GM12878 (cell line): Measurements from ENCODE around the gene PLCG2. TPM values are rescaled to one million over a fixed set of nuclear protein-coding genes. Genes with fewer than 3 reads are reported as not detected.

ENCODE experiments used
- ATAC-seq: fragments of 200-7000 bp; cut with Tn5 transposase; 3 replicates; pipeline ENCODE4 v1.9.1; 2020; ENCODE audit warnings: mild to moderate bottlenecking, moderate library complexity
- BruUV-seq: library from RNA; stranded (reverse); fragments of 400-500 nt; replicated peaks from 2 replicates; lab custom pipeline; 2021; lab: Mats Ljungman, UMichigan
- CTCF ChIA-PET: fragments of 300-600 bp; sonication (Branson Sonifier 250); formaldehyde crosslinking; extraction: SDS; loops from one replicate; lab custom pipeline; 2021; ENCODE audit warnings: inconsistent platforms; lab: Yijun Ruan, JAX
- POLR2A ChIA-PET: fragments of 350-600 bp; formaldehyde crosslinking; extraction: SDS; loops from one replicate; lab custom pipeline; 2021; ENCODE audit warnings: inconsistent platforms; lab: Charles Lee
- RAD21 ChIA-PET: fragments of 300-600 bp; sonication (Branson Sonifier 250); formaldehyde crosslinking; loops from one replicate; lab custom pipeline; 2023; ENCODE audit warnings: antibody characterized with exemption; ENCODE audit not compliant: unreplicated experiment; lab: Charles Lee
- SMC1A ChIA-PET: fragments of 300-600 bp; sonication (Branson Sonifier 250); formaldehyde crosslinking; loops from one replicate; lab custom pipeline; 2023; ENCODE audit not compliant: unreplicated experiment, uncharacterized antibody; lab: Charles Lee
- DNase-seq: peaks from one replicate; pipeline ENCODE4 v3.0.0-alpha.2; 2011; ENCODE audit warnings: low read depth, low spot score
- FAIRE-seq: peaks from 3 replicates; lab custom pipeline; 2011; peaks lifted over from hg19 to GRCh38; lab: Jason Lieb, UNC
- H2AFZ ChIP-seq: 2 replicates; pipeline ENCODE4 v1.6.0; 2011; ENCODE audit warnings: low read depth, low read length, control low read depth; ENCODE audit not compliant: control insufficient read depth
- H3K27ac ChIP-seq: 2 replicates; pipeline ENCODE4 v1.5.1; 2011; ENCODE audit warnings: control low read depth; ENCODE audit not compliant: control insufficient read depth, insufficient read depth
- H3K27me3 ChIP-seq, 2 experiments: replicated peaks in 1 of 2; 2 replicates each; pipeline versions ENCODE4 v1.6.0 to v1.6.1; 2011; ENCODE audit warnings: low read length in 1 of 2; ENCODE audit not compliant: control insufficient read depth in 2 of 2, insufficient read depth in 2 of 2
- H3K36me3 ChIP-seq, 2 experiments: 2 replicates each; pipeline ENCODE4 v1.5.1; 2011; ENCODE audit warnings: low read length in 1 of 2; ENCODE audit not compliant: control insufficient read depth in 2 of 2, insufficient read depth in 2 of 2
- H3K4me1 ChIP-seq: 2 replicates; pipeline ENCODE4 v1.6.1; 2011; ENCODE audit warnings: mild to moderate bottlenecking, low read length, moderate library complexity, mixed read lengths; ENCODE audit not compliant: control insufficient read depth, insufficient read depth
- H3K4me2 ChIP-seq: 2 replicates; pipeline ENCODE4 v1.6.0; 2011; ENCODE audit warnings: control low read depth; ENCODE audit not compliant: control insufficient read depth, insufficient read depth
- H3K4me3 ChIP-seq: fragments of 200-600 bp; sonication (generic); 2 replicates; pipeline ENCODE4 v1.5.1; 2016
- H3K79me2 ChIP-seq: 2 replicates; pipeline ENCODE4 v1.6.0; 2011; ENCODE audit warnings: low read length; ENCODE audit not compliant: control insufficient read depth, insufficient read depth
- H3K9ac ChIP-seq: 2 replicates; pipeline ENCODE4 v1.8.0; 2011; ENCODE audit warnings: low read length, control low read depth, mixed read lengths; ENCODE audit not compliant: control insufficient read depth, insufficient read depth
- H3K9me3 ChIP-seq: replicated peaks from 3 replicates; pipeline ENCODE4 v1.5.1; 2011; ENCODE audit warnings: mild to moderate bottlenecking, low read length; ENCODE audit not compliant: control insufficient read depth, insufficient read depth
- H4K20me1 ChIP-seq: 2 replicates; pipeline ENCODE4 v1.6.0; 2011; ENCODE audit not compliant: control insufficient read depth, insufficient read depth
- BCL3 ChIP-seq: IDR thresholded peaks from 2 replicates; pipeline ENCODE4 v1.6.1; 2011; ENCODE audit warnings: borderline replicate concordance, low read depth, mild to moderate bottlenecking, moderate library complexity, low read length; ENCODE audit not compliant: insufficient read depth, poor library complexity, severe bottlenecking
- CTCF ChIP-seq, 3 experiments: IDR thresholded peaks in 2 of 3; conservative IDR thresholded peaks in 1 of 3; 2 replicates each; pipeline ENCODE4 v1.5.1; 2011; ENCODE audit warnings: low read depth in 3 of 3, low read length in 3 of 3, mild to moderate bottlenecking in 3 of 3, control low read depth in 2 of 3, moderate library complexity in 2 of 3, inconsistent platforms in 1 of 3, mixed read lengths in 1 of 3; ENCODE audit not compliant: control insufficient read depth in 2 of 3, insufficient read depth in 1 of 3; ENCODE audit errors: extremely low read depth in 1 of 3
- E2F4 ChIP-seq: IDR thresholded peaks from 2 replicates; pipeline ENCODE4 v1.6.1; 2012; ENCODE audit warnings: low read depth, low read length, improper control_type of control experiment
- HCFC1 ChIP-seq: fragments of 150-350 bp; IDR thresholded peaks from 2 replicates; pipeline ENCODE4 v1.6.1; 2014; ENCODE audit warnings: low read length
- HDGF ChIP-seq: fragments of 450-650 bp; IDR thresholded peaks from 2 replicates; pipeline ENCODE4 v1.6.1; 2016; ENCODE audit warnings: antibody characterized with exemption
- IRF5 ChIP-seq: fragments of 450-650 bp; IDR thresholded peaks from 2 replicates; pipeline ENCODE4 v1.6.1; 2017; ENCODE audit warnings: borderline replicate concordance
- MAX ChIP-seq: IDR thresholded peaks from 2 replicates; pipeline ENCODE4 v1.6.1; 2012; ENCODE audit warnings: low read depth, low read length, improper control_type of control experiment
- PBX3 ChIP-seq: IDR thresholded peaks from 2 replicates; pipeline ENCODE4 v1.6.1; 2011; ENCODE audit warnings: mild to moderate bottlenecking, low read depth, low read length, moderate library complexity; ENCODE audit not compliant: insufficient replicate concordance
- POLR2A ChIP-seq: IDR thresholded peaks from 2 replicates; pipeline ENCODE4 v1.6.1; 2011; ENCODE audit warnings: low read depth, mild to moderate bottlenecking, low read length
- STAT1 ChIP-seq: fragments of 450-650 bp; conservative IDR thresholded peaks from 2 replicates; pipeline ENCODE4 v1.6.1; 2014; ENCODE audit warnings: antibody characterized with exemption, mild to moderate bottlenecking
- STAT3 ChIP-seq: IDR thresholded peaks from 2 replicates; pipeline ENCODE4 v1.6.1; 2011; ENCODE audit warnings: low read depth, low read length, improper control_type of control experiment
- WGBS: methylation state at CpG from one replicate; pipeline ENCODE4 v1.1.6; 2016; ENCODE audit warnings: low lambda C conversion rate; ENCODE audit not compliant: insufficient replicate concordance, insufficient coverage; ENCODE audit errors: missing lambda C conversion rate; 5-methylcytosine and 5-hydroxymethylcytosine counted together
- in situ Hi-C: fragments of 300-500 bp; cut with MboI; formaldehyde crosslinking; loops from 9 replicates; pipeline ENCODE4 v1.14.3; 2018; ENCODE audit warnings: mixed read lengths
- intact Hi-C: fragments of 100-400 bp; cut with micrococcal nuclease; formaldehyde crosslinking; loops from one replicate; pipeline ENCODE4 v1.14.2; 2022; ENCODE audit not compliant: unreplicated experiment
- polyA plus RNA-seq, 11 experiments: library from polyadenylated mRNA; depleted of rRNA in 4 of 11; unstranded in 6 of 11; stranded (reverse) in 5 of 11; fragments of >200 nt; fragmentation: Nextera tagmentation in 4 of 11; fragmentation: Illumina TruSeq in 1 of 11; extraction: Ambion mirVana in 4 of 11; extraction: Trizol in 1 of 11; gene quantifications; 1 replicate in 1 of 11; 2 replicates in 10 of 11; pipeline versions ENCODE4 v1.2.1 to v1.2.3, GENCODE V29; 2011 to 2016; ENCODE audit warnings: inconsistent platforms in 2 of 11, missing spikeins in 2 of 11, low read depth in 1 of 11
- total RNA-seq, 4 experiments: library from RNA; depleted of rRNA in 3 of 4; stranded (reverse); fragments of >200 nt in 3 of 4; fragmentation: Illumina TruSeq in 1 of 4; extraction: Trizol in 1 of 4; gene quantifications; 2 replicates each; pipeline versions ENCODE4 v1.2.1 to v1.2.3, GENCODE V29; 2013 to 2021

PLCG2 gene
- total and polyA plus RNA-seq, 10 of the 15 experiments (the other 5 are each of a cell fraction or from before 2014, with no cell fraction given), result 47.6 to 256 (median 149) TPM

GRCh38 chr16:81936209-81937000, 157.3 kb downstream of the PLCG2 start:
- Histone ChIP-seq H3K79me2 (no peaks in the 10 kb centered on the region), H3K36me3 (peaks cover 53 to 56% of the 10 kb centered on the region in 2 experiments), H3K27me3 (no peaks in the 10 kb centered on the region), H3K4me1 (no peaks in the 10 kb centered on the region), H3K9me3 (no peaks in the 10 kb centered on the region), H3K27ac (no peak overlapping the region), H3K9ac (no peak overlapping the region), H4K20me1 (no peaks in the 10 kb centered on the region), H3K4me2 (no peak overlapping the region), H3K4me3 (no peak overlapping the region), H2AFZ (no peak overlapping the region)
- WGBS, result 93% methylated on average over 23 of the region's 23 CpGs
- POLR2A ChIA-PET, result no interaction called here
- no TSS peak for BruUV-seq
- TF ChIP-seq BCL3 (peak; percentile 77), POLR2A (peak; percentile 51; the same call in 1 of the 2 replicates), PBX3 (no peak), STAT1 (no peak), STAT3 (no peak), MAX (no peak), CTCF (IDR thresholded peaks at IDR 0.05 in 2 of 3, conservative IDR thresholded peaks at IDR 0.05 in 1 of 3; ENCODE audit: control insufficient read depth in 2 of 3, extremely low read depth in 1 of 3, insufficient read depth in 1 of 3, low read depth in 3 of 3, low read length in 3 of 3) (no peak), HDGF (no peak), HCFC1 (no peak), E2F4 (no peak), IRF5 (no peak)
- in situ Hi-C loops, result no loop called here
- SMC1A ChIA-PET, result no interaction called here
- FAIRE-seq (peak; percentile 38), DNase-seq (no peak), ATAC-seq (no peak)
- RAD21 ChIA-PET, result no interaction called here
- intact Hi-C loops, result loop anchor here (5.0 kb wide), 1 partner anchor 296 kb away; no protein-coding TSS in a partner anchor
- CTCF ChIA-PET, result no interaction called here
